Kidney epithelial cell (primary cell): ENCODE measurements around the gene PIAS2. TPM values are rescaled to one million over a fixed set of nuclear protein-coding genes. Genes with fewer than 3 reads are reported as not detected.
"Not testable (repeated sequence)": the region's sequence is repeated elsewhere in the genome, so short reads cannot be mapped to it uniquely, and the experiment has no call there.

Experiments
- DNase-seq: peaks from one replicate; pipeline ENCODE4 v3.0.0-alpha.2; 2010; ENCODE audit warnings: low read depth
- H3K27me3 ChIP-seq: 2 replicates; pipeline ENCODE4 v1.6.0; 2011; ENCODE audit warnings: low read length; ENCODE audit not compliant: control insufficient read depth, insufficient read depth
- H3K36me3 ChIP-seq: 2 replicates; pipeline ENCODE4 v1.5.1; 2011; ENCODE audit warnings: low read length; ENCODE audit not compliant: control insufficient read depth, insufficient read depth
- H3K4me3 ChIP-seq: 2 replicates; pipeline ENCODE4 v1.5.1; 2011; ENCODE audit warnings: low read depth, mild to moderate bottlenecking, control low read depth, low read length
- total RNA-seq: library from RNA; depleted of rRNA; stranded (reverse); fragments of >200 nt; gene quantifications from 2 replicates; pipeline ENCODE4 v1.2.3, GENCODE V29; 2015
- TF ChIP-seq, protein P1 (sequence below): IDR thresholded peaks from 2 replicates; pipeline ENCODE4 v1.5.1; 2011; ENCODE audit warnings: mild to moderate bottlenecking, moderate library complexity, low read length, control low read depth, inconsistent platforms; ENCODE audit not compliant: insufficient read depth, poor library complexity, severe bottlenecking

The PIAS2 gene
- total RNA-seq, 1 donor from 2014 or later, result 8.7 TPM

DNA sequence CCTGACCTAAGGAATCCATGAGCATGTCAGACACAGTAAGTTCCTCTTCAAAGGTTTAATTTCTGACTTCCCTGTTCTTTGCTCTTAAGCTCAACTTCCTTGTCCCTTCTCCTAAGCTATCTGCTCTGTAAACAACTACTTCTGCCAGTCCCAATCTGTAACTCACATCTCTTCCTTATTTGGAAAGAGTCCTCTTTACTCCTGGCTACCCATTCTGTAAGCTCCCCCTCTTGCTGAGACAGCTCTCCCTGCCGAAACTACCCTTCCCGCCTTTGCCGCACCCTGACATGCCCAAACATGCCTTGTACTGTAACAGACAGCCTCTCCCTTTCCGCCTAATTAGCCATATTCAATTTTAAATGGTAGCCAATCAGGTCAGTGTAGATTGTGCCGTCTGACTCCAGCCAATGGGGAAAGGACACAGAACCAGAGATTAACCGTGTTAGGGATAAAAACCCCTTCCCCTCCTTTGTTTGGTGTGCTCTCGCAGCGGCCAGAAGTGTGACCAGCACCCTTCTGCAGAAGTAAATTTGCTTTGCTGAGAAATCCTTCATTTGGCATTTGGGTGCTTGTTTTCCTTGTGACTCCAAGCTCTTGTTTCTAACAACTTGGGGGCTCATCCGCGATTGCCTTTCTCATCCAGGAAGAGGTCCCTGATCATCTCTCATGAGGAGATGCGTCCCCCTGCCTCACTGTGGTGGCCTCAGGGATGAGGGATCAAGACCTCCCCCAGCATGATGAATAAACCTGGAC, 49.0 kb downstream of the PIAS2 start:
- TF ChIP-seq, protein P1, sequence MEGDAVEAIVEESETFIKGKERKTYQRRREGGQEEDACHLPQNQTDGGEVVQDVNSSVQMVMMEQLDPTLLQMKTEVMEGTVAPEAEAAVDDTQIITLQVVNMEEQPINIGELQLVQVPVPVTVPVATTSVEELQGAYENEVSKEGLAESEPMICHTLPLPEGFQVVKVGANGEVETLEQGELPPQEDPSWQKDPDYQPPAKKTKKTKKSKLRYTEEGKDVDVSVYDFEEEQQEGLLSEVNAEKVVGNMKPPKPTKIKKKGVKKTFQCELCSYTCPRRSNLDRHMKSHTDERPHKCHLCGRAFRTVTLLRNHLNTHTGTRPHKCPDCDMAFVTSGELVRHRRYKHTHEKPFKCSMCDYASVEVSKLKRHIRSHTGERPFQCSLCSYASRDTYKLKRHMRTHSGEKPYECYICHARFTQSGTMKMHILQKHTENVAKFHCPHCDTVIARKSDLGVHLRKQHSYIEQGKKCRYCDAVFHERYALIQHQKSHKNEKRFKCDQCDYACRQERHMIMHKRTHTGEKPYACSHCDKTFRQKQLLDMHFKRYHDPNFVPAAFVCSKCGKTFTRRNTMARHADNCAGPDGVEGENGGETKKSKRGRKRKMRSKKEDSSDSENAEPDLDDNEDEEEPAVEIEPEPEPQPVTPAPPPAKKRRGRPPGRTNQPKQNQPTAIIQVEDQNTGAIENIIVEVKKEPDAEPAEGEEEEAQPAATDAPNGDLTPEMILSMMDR, result no peak
- H3K27me3 ChIP-seq, result no peaks in the 10 kb centered on the region
- no peaks in the 10 kb centered on the region for H3K36me3 ChIP-seq
- DNase-seq, result no peak
- H3K4me3 ChIP-seq, result no peak overlapping the region

DNA sequence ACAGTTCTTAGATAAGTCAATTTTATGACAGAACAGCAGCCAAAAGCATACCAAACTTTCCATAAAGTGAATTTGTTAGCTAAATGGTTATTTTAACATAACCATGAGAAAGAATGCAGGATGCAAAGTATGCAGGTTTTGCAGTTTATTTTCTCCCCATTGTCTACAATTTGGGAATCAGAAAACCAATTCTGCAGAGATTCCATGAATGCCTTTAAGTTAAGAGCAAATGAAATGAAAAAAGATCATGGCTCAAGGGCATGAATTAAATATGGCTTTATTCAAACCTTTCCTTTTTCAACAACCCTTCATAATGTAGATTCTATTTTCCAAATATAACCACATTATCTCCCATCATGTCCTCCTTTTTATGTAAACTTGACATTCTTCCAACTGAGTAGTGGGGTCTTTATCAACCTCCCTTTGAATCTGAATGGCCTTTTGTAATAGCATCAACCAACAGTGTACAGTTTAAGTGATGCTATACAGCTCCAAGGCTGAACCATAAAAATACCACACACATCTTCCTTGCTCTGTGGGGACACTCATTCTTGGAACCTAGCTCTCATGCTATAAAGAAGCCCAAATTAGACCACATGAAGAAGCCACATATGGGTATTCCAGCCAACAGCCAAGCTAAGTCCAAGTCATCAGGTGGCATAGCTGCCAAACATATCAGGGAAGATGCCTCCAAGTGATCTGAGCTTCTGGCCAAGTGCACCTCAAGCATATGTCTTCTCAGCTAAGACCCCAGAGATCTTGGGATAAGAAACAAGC, 49.8 kb downstream of the PIAS2 start:
- Histone ChIP-seq H3K4me3 (no peak overlapping the region), H3K27me3 (no peaks in the 10 kb centered on the region), H3K36me3 (no peaks in the 10 kb centered on the region)
- no peak for DNase-seq
- TF ChIP-seq, protein P1, result no peak

DNA sequence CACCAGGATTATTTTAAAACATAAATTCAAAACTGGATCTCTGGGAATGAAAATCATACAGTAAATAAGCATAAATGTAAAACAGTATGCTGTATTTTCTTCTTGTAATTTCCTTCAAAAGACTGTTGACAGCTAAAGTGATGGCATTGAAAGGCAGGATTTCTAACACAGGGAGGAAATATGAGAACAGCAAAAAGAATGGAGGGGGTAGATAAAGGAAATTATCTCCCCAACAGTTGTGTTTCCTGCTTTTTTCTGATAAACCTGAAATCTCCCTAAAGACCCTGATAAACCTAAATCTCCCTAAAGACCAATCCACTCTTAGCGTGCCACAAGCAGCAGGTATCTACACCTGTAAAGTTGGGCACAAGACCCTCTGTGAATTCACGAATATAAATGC, 50.8 kb downstream of the PIAS2 start:
- no peak for DNase-seq

DNA sequence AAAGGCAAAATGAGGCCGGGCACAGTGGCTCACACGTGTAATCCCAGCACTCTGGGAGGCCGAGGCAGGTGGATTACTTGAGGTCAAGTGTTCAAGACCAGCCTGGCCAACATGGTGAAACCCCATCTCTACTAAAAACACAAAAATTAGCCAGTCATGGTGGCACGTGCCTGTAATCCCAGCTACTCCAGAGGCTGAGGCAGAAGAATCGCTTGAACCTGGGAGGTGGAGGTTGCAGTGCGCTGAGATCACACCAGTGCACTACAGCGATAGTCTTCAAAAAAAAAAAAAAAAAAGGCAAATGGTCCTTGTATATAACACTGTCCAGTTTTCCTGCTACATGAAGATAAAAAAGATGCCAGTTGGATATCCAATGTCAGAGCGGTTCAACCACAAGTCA, 52.1 kb downstream of the PIAS2 start:
- not testable (repeated sequence) for DNase-seq, H3K27me3 ChIP-seq, H3K36me3 ChIP-seq, H3K4me3 ChIP-seq

More for the DNA sequence above, 50.8 kb downstream of the PIAS2 start:
- Histone ChIP-seq H3K27me3 (no peaks in the 10 kb centered on the region), H3K36me3 (no peaks in the 10 kb centered on the region), H3K4me3 (no peak overlapping the region)
- TF ChIP-seq, protein P1, result no peak

DNA sequence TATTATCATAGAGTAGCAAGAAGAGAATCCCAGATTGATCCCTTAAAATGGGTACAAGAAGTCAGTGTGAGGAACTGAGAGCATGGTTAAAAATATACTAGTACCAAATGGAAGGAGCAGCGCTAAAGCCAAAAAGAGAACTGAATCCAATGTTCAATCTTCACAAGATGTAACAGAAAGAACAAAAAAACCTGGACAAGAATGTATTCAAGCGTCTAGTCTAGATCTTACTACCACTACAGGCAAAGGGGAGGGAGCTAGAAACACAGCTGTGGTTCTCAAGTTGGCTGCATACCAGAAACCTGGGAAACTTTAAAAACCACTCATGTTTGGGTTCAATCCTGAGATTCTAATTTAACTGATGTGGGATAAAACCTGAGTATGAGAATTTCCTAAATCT, 57.5 kb downstream of the PIAS2 start:
- H3K4me3 ChIP-seq, result no peak overlapping the region
- no peaks in the 10 kb centered on the region for H3K27me3 ChIP-seq
- H3K36me3 ChIP-seq, result no peaks in the 10 kb centered on the region
- TF ChIP-seq, protein P1, result no peak
- DNase-seq, result no peak

DNA sequence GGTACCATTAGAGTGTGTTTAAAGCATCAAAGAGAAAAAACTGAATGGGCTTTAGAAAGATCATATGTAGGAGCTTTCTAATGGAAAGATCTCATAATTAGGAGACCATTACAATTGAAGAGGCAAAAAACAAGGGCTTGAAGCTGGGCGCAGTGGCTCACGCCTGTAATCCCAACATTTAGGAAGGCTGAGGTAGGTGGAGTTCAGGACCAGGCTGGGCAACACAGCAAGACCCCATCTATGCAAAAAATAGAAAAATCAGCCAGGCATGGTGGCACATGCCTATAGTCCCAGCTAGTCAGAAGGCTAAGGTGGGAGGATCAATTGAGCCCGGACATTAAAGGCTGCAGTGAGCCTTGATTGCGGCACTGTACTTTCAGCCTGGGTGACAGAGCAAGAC, 59.0 kb downstream of the PIAS2 start:
- Histone ChIP-seq H3K27me3 (no peaks in the 10 kb centered on the region), H3K36me3 (no peaks in the 10 kb centered on the region), H3K4me3 (no peak overlapping the region)
- no peak for DNase-seq
- TF ChIP-seq, protein P1, result no peak
